Measurements from ENCODE around the gene SYNC. TPM values are rescaled to one million over a fixed set of nuclear protein-coding genes. Genes with fewer than 3 reads are reported as not detected.

Gene SYNC
- total and polyA plus RNA-seq, 9 of the 15 experiments (the other 6 are each of a cell fraction or from before 2014, with no cell fraction given), result 0.49 to 1.1 (median 0.87) TPM

DNA sequence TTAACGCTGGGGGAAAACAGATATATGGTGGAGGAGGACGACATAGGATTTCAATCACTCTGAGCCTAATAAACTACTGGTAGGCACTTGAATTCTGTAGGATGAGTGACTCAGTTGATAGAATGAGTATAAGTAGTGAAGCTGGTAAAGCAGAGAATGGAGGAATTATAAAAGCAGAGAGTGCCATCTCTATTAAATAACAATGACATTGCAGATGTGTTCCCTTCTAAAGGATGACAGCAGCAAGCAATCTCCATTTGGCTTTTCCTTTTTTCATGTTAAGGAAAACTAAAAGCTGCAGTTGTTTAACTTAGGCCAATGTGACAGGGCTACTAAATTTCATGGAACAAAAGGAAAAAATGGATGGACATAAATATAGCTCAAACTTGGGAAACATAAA lies 69.7 kb downstream of the SYNC start (continued):
- TF ChIP-seq, protein P1, sequence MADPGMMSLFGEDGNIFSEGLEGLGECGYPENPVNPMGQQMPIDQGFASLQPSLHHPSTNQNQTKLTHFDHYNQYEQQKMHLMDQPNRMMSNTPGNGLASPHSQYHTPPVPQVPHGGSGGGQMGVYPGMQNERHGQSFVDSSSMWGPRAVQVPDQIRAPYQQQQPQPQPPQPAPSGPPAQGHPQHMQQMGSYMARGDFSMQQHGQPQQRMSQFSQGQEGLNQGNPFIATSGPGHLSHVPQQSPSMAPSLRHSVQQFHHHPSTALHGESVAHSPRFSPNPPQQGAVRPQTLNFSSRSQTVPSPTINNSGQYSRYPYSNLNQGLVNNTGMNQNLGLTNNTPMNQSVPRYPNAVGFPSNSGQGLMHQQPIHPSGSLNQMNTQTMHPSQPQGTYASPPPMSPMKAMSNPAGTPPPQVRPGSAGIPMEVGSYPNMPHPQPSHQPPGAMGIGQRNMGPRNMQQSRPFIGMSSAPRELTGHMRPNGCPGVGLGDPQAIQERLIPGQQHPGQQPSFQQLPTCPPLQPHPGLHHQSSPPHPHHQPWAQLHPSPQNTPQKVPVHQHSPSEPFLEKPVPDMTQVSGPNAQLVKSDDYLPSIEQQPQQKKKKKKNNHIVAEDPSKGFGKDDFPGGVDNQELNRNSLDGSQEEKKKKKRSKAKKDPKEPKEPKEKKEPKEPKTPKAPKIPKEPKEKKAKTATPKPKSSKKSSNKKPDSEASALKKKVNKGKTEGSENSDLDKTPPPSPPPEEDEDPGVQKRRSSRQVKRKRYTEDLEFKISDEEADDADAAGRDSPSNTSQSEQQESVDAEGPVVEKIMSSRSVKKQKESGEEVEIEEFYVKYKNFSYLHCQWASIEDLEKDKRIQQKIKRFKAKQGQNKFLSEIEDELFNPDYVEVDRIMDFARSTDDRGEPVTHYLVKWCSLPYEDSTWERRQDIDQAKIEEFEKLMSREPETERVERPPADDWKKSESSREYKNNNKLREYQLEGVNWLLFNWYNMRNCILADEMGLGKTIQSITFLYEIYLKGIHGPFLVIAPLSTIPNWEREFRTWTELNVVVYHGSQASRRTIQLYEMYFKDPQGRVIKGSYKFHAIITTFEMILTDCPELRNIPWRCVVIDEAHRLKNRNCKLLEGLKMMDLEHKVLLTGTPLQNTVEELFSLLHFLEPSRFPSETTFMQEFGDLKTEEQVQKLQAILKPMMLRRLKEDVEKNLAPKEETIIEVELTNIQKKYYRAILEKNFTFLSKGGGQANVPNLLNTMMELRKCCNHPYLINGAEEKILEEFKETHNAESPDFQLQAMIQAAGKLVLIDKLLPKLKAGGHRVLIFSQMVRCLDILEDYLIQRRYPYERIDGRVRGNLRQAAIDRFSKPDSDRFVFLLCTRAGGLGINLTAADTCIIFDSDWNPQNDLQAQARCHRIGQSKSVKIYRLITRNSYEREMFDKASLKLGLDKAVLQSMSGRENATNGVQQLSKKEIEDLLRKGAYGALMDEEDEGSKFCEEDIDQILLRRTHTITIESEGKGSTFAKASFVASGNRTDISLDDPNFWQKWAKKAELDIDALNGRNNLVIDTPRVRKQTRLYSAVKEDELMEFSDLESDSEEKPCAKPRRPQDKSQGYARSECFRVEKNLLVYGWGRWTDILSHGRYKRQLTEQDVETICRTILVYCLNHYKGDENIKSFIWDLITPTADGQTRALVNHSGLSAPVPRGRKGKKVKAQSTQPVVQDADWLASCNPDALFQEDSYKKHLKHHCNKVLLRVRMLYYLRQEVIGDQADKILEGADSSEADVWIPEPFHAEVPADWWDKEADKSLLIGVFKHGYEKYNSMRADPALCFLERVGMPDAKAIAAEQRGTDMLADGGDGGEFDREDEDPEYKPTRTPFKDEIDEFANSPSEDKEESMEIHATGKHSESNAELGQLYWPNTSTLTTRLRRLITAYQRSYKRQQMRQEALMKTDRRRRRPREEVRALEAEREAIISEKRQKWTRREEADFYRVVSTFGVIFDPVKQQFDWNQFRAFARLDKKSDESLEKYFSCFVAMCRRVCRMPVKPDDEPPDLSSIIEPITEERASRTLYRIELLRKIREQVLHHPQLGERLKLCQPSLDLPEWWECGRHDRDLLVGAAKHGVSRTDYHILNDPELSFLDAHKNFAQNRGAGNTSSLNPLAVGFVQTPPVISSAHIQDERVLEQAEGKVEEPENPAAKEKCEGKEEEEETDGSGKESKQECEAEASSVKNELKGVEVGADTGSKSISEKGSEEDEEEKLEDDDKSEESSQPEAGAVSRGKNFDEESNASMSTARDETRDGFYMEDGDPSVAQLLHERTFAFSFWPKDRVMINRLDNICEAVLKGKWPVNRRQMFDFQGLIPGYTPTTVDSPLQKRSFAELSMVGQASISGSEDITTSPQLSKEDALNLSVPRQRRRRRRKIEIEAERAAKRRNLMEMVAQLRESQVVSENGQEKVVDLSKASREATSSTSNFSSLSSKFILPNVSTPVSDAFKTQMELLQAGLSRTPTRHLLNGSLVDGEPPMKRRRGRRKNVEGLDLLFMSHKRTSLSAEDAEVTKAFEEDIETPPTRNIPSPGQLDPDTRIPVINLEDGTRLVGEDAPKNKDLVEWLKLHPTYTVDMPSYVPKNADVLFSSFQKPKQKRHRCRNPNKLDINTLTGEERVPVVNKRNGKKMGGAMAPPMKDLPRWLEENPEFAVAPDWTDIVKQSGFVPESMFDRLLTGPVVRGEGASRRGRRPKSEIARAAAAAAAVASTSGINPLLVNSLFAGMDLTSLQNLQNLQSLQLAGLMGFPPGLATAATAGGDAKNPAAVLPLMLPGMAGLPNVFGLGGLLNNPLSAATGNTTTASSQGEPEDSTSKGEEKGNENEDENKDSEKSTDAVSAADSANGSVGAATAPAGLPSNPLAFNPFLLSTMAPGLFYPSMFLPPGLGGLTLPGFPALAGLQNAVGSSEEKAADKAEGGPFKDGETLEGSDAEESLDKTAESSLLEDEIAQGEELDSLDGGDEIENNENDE (IDR thresholded peaks at IDR 0.05; ENCODE audit: low read depth, low read length), result no peak
- TF ChIP-seq CC2D1A (IDR thresholded peaks at IDR 0.05) (no peak), ZNF445 (CRISPR knock-in tag; IDR thresholded peaks at IDR 0.05; ENCODE audit: low read depth) (no peak), NCOA2 (IDR thresholded peaks at IDR 0.05; ENCODE audit: partially characterized antibody in 2 of 2) (no peak), CHD1 (IDR thresholded peaks at IDR 0.05; ENCODE audit: low read length) (no peak), RBBP5 (IDR thresholded peaks at IDR 0.05; ENCODE audit: borderline replicate concordance, insufficient read depth, low read length, poor library complexity, severe bottlenecking) (no peak)
- TF ChIP-seq, protein P2, sequence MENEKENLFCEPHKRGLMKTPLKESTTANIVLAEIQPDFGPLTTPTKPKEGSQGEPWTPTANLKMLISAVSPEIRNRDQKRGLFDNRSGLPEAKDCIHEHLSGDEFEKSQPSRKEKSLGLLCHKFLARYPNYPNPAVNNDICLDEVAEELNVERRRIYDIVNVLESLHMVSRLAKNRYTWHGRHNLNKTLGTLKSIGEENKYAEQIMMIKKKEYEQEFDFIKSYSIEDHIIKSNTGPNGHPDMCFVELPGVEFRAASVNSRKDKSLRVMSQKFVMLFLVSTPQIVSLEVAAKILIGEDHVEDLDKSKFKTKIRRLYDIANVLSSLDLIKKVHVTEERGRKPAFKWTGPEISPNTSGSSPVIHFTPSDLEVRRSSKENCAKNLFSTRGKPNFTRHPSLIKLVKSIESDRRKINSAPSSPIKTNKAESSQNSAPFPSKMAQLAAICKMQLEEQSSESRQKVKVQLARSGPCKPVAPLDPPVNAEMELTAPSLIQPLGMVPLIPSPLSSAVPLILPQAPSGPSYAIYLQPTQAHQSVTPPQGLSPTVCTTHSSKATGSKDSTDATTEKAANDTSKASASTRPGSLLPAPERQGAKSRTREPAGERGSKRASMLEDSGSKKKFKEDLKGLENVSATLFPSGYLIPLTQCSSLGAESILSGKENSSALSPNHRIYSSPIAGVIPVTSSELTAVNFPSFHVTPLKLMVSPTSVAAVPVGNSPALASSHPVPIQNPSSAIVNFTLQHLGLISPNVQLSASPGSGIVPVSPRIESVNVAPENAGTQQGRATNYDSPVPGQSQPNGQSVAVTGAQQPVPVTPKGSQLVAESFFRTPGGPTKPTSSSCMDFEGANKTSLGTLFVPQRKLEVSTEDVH (IDR thresholded peaks at IDR 0.05; ENCODE audit: low read depth, partially characterized antibody), result no peak
- TF ChIP-seq, protein P3, sequence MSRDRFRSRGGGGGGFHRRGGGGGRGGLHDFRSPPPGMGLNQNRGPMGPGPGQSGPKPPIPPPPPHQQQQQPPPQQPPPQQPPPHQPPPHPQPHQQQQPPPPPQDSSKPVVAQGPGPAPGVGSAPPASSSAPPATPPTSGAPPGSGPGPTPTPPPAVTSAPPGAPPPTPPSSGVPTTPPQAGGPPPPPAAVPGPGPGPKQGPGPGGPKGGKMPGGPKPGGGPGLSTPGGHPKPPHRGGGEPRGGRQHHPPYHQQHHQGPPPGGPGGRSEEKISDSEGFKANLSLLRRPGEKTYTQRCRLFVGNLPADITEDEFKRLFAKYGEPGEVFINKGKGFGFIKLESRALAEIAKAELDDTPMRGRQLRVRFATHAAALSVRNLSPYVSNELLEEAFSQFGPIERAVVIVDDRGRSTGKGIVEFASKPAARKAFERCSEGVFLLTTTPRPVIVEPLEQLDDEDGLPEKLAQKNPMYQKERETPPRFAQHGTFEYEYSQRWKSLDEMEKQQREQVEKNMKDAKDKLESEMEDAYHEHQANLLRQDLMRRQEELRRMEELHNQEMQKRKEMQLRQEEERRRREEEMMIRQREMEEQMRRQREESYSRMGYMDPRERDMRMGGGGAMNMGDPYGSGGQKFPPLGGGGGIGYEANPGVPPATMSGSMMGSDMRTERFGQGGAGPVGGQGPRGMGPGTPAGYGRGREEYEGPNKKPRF (IDR thresholded peaks at IDR 0.05; ENCODE audit: low read depth, low read length), result no peak

All from K562 (cell line).